HepG2 (cell line): Measurements from ENCODE around the gene SCARF1. TPM values are rescaled to one million over a fixed set of nuclear protein-coding genes. Genes with fewer than 3 reads are reported as not detected.

Experiments used
- ATF5 ChIP-seq: sonication (generic); formaldehyde crosslinking; IDR thresholded peaks from 2 replicates; pipeline ENCODE4 v1.4.0; 2020; ENCODE audit warnings: mild to moderate bottlenecking, low read depth, missing genetic modification reagents
- CEBPB ChIP-seq: IDR thresholded peaks from 2 replicates; pipeline ENCODE4 v1.6.1; 2011; ENCODE audit warnings: low read depth, low read length, improper control_type of control experiment, borderline replicate concordance
- CEBPG ChIP-seq: IDR thresholded peaks from 2 replicates; pipeline ENCODE4 v1.6.1; 2016
- CHCHD3 ChIP-seq: sonication (generic); formaldehyde crosslinking; IDR thresholded peaks from 2 replicates; pipeline ENCODE4 v1.8.0; 2022; ENCODE audit warnings: mild to moderate bottlenecking, missing genetic modification reagents, moderate library complexity
- DPF2 ChIP-seq: sonication (generic); formaldehyde crosslinking; IDR thresholded peaks from 2 replicates; pipeline ENCODE4 v1.4.0; 2020; ENCODE audit warnings: mild to moderate bottlenecking, low read depth, missing genetic modification reagents, borderline replicate concordance
- HES4 ChIP-seq: sonication (generic); formaldehyde crosslinking; IDR thresholded peaks from 2 replicates; pipeline ENCODE4 v1.9.0; 2021; ENCODE audit warnings: mild to moderate bottlenecking, missing genetic modification reagents, borderline replicate concordance
- KIAA2018 ChIP-seq: sonication (generic); formaldehyde crosslinking; IDR thresholded peaks from 2 replicates; pipeline ENCODE4 v1.5.0; 2020; ENCODE audit warnings: mild to moderate bottlenecking, missing genetic modification reagents, borderline replicate concordance
- NR2C2 ChIP-seq: sonication (generic); formaldehyde crosslinking; IDR thresholded peaks from 2 replicates; pipeline ENCODE4 v1.4.0; 2020; ENCODE audit warnings: missing genetic modification reagents, mild to moderate bottlenecking, moderate library complexity, borderline replicate concordance
- THAP9 ChIP-seq: sonication (generic); formaldehyde crosslinking; IDR thresholded peaks from 2 replicates; pipeline ENCODE4; 2020; ENCODE audit warnings: missing genetic modification reagents, mild to moderate bottlenecking, borderline replicate concordance
- ZFYVE20 ChIP-seq: sonication (generic); formaldehyde crosslinking; IDR thresholded peaks from 2 replicates; pipeline ENCODE4 v1.8.0; 2023; ENCODE audit warnings: low read depth, mild to moderate bottlenecking, moderate library complexity, missing genetic modification reagents, borderline replicate concordance
- ZMYM2 ChIP-seq: sonication (generic); formaldehyde crosslinking; IDR thresholded peaks from 2 replicates; pipeline ENCODE4 v1.8.0; 2022; ENCODE audit warnings: mild to moderate bottlenecking, missing genetic modification reagents
- ZNF264 ChIP-seq: sonication (generic); formaldehyde crosslinking; IDR thresholded peaks from 2 replicates; pipeline ENCODE4 v1.4.0; 2020; ENCODE audit warnings: missing genetic modification reagents
- ZNF275 ChIP-seq: sonication (generic); formaldehyde crosslinking; IDR thresholded peaks from 2 replicates; pipeline ENCODE4 v1.8.0; 2022; ENCODE audit warnings: missing genetic modification reagents, mild to moderate bottlenecking, inconsistent platforms, borderline replicate concordance
- polyA plus RNA-seq, 8 experiments: library from polyadenylated mRNA; depleted of rRNA in 3 of 8; stranded (reverse) in 7 of 8; unstranded in 1 of 8; fragments of >200 nt; fragmentation: Illumina TruSeq in 4 of 8; extraction: Trizol in 4 of 8; gene quantifications; 2 replicates each; pipeline versions ENCODE4 v1.2.1 to v1.2.3, GENCODE V29; 2011 to 2016; ENCODE audit warnings: low read depth in 4 of 8, missing spikeins in 1 of 8, mixed read lengths in 1 of 8; ENCODE audit not compliant: insufficient read depth in 1 of 8
- total RNA-seq, 5 experiments: library from RNA; depleted of rRNA; stranded (reverse); fragments of >200 nt; fragmentation: Illumina TruSeq; extraction: Trizol; gene quantifications; 2 replicates each; pipeline ENCODE4 v1.2.3, GENCODE V29; 2016; ENCODE audit warnings: low read depth in 1 of 5

The SCARF1 gene
- total and polyA plus RNA-seq, 2 of the 13 experiments (the other 11 are each of a cell fraction or from before 2014, with no cell fraction given): 0.24 to 0.71 TPM

- TF ChIP-seq THAP9 (CRISPR knock-in tag) (peak; percentile 61; the same call in 1 of the 2 replicates), ZMYM2 (CRISPR knock-in tag) (no peak), ZNF275 (CRISPR knock-in tag) (no peak), ATF5 (no peak), CEBPB (no peak), KIAA2018 (no peak), DPF2 (CRISPR knock-in tag) (0 out of 2 replicates have a peak, but pooled peaks have one; percentile 15), NR2C2 (CRISPR knock-in tag) (peak; percentile 27; the same call in 1 of the 2 replicates), CEBPG (CRISPR knock-in tag) (no peak), HES4 (no peak), ZNF264 (0 out of 2 replicates have a peak, but pooled peaks have one; percentile 45), CHCHD3 (CRISPR knock-in tag) (no peak), ZFYVE20 (CRISPR knock-in tag) (no peak)
Observed at GRCh38 chr17:1649844-1650501, 4.4 kb upstream of the SCARF1 start, which contains the start of gene RILP (continued).
